Measurements from ENCODE around the gene GALNT8.

GRCh38 chr12:4779749-4780148, 59.5 kb downstream of the GALNT8 start:
- TF ChIP-seq CTCF (conservative IDR thresholded peaks at IDR 0.05; ENCODE audit: low read depth, low read length) = no peak
- TF ChIP-seq EZH2 (IDR thresholded peaks at IDR 0.05; ENCODE audit: borderline replicate concordance, low read depth, low read length, poor library complexity, severe bottlenecking) = no peak

Data from A673 (cell line).